Hindlimb muscle (tissue), 1 donor: ENCODE measurements around the gene BOD1L1. TPM values are rescaled to one million over a fixed set of nuclear protein-coding genes. Genes with fewer than 3 reads are reported as not detected.

ENCODE experiments used
- DNase-seq: peaks from one replicate; pipeline ENCODE4 v3.0.0-alpha.2; 2013
- polyA plus RNA-seq: library from polyadenylated mRNA; unstranded; fragments of 120-200 nt; gene quantifications from one replicate; pipeline ENCODE4 v1.2.1, GENCODE V29; 2013; ENCODE audit not compliant: insufficient read length

BOD1L1 gene
- polyA plus RNA-seq, 1 donor: 28.8 TPM

DNA sequence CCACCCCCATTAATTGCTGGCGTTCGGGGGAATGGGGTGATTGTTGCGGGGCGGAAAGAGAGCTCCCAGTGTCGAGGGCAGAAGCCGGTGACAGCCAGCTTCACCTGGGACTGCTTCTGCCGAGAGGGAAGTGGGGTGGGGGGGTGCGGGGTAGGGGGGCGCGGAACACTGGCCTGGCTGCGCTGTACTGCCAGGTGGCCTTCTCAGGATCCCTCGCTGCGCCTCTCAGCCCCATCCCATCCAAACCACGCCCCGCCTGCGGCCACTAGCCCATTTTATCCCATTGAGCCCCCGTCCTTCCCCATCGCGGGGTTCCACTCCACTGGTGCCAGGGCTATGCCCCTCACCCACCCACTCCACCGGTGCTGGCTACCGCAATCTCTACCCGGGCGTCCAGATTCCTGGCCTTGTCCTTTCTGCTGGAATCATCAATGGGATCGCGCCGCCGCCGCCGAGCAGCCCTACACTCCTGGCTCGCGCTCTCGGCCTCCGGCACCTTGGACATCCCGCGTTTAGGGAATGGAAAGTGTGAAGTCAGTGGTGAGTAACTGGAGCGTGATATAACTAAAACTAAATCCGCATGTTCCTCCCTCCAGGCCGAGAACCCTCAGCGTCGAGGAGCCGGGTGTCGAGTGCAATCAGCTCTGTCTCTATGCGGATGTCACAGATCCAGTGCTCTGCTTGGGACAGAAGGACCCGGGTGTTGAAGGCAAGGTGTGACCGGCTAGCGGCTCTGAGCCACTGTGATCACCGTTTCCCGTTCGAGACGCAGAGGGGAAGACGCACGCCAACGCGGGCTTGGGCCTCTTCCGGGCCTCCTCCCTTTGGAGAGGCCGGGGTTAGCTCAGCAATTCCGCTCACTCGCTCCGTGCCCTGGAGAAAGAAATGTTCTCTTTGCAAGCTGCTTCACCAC, 103.7 kb downstream of the BOD1L1 start:
- DNase-seq: no peak

DNA sequence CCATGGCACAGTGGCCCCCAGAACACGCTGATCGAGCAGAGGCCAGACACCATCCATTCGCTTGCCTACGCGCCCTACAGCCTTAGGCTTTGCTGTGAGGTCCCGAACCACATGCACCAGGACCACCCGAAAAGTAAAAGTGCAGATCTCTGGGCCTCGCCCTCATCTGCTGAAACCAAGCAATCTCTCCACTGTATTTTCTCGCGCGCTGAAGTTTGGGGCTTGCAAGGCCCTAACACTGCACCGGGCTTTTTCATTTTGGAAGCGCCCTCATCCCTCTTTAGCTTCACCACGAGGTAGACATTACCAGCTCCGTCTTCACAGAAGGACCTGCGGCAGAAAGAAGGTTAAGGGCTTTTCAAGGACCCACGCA, 104.4 kb downstream of the BOD1L1 start:
- DNase-seq: no peak

DNA sequence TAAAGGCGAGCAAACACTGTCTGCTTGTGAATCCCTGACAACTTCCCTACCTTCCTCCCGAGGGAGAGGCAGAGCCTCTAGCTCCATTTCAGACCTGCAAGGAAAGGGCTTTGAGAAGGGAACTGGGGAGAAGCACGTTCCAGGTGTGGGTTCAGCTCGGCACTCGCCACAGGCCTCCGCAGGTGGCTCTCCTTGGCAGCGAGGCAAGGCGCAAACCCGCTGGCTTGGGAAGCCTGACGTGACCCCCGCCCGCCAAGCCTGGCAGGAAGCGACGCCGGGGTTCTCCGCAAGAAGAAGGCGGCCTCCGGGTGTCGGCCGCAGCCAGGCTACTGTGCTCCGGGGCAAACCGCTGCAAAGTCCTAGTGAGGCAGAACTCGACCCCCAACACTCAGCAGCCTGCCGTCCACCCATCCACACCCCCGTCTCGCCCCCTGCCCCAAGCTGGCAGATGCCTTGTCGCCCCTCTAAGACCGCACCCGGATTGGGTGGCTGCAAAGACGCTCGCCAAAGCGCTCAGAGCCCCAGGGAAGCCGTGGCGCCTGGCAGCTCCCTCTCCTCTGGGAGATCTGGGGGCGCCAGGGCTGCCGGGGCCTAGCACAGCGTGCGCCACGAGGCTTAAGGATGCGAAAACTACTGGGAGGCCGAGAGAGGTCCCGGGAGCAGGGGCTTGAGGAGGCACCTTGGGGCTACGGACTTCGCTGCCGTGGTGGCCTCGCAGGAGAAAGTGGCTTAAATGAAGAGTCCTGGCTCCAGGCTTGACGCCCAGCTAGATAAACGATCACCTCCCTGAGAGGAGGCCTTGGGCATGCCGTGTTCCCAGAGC, 105.0 kb downstream of the BOD1L1 start:
- DNase-seq: no peak

DNA sequence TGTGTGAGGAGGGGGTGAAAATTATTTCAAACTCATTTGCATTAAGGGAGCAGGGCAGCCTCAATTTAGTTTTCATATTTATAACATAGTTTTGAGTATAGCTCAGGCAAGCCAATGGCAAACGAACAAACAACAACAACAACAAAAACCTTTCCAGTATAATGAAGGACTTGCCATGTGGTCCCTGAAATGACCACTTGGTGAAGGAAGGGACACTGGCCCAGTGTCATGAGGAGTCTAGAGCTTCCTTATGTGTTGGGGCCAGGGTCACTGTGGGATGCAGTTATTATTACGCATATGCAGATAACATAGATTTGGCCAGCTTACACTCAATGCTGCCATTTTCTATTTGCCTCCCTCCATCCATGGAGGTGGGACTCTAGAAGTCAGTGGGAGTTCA, 106.5 kb downstream of the BOD1L1 start:
- no peak for DNase-seq

Other genes starting within 250 kb of the BOD1L1 start
- 16.7 TPM for gene RAB28, start 143.4 kb downstream of the BOD1L1 start, polyA plus RNA-seq
- 0.06 TPM for gene NKX3-2, start 83.2 kb downstream of the BOD1L1 start, polyA plus RNA-seq